T47D (cell line): ENCODE results near the gene ZFHX3.

ENCODE experiments used
- DNase-seq, 2 experiments: peaks; one replicate each; pipeline versions ENCODE4 v3.0.0 to v3.0.0-alpha.2; 2011 to 2012; ENCODE audit warnings: low read depth in 1 of 2, low spot score in 1 of 2
- JUND ChIP-seq: IDR thresholded peaks from 2 replicates; pipeline ENCODE4 v1.6.1; 2012; ENCODE audit warnings: low read depth
- in situ Hi-C: cut with HindIII; loops from 2 replicates; pipeline ENCODE4 v1.10.0; 2016; ENCODE audit warnings: low sequenced_read_pairs, low pct_unique_long_range_greater_than_20kb

ZFHX3 gene

DNA sequence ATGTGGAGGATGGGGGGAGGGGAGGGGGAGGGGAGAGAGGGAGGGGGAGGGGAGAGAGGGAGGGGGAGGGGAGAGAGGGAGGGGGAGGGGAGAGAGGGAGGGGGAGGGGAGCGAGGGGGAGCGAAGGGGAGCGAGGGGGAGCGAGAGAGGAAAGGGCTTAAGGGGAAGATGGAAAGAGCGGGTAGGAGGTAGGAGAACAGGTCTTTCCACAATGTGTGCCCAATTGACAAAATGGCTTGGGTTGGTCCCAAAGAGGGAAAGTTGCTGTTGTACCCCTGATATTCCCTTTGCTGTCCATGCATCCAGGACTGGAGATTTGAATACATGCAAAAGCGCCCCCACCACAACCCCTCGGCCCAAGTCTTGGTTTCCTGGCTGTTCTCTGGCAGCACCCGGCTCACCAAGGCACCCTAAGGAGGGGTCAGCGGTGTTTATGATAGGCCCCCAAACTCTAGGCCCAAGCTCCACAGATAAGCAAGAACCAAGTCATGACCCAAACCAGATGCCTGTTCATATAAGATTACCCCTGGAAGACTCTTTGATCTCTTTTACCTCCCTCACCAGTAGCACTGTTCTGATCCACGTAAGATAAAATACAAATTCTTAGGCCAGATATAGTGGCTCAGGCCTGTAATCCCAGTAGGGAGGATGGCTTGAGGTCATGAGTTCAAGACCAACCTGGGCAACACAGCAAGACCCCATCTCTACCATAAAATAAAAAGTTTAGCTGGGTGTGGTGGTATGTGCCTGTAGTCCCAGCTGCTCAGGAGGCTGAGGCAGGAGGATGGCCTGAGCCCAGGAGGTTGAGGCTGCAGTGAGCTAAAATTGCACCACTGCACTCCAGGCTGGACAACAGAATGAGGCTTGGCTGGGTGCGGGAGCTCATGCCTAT is 119.6 kb downstream of the ZFHX3 start:
- DNase-seq, result peak in 1 of 2 experiments; percentile 81
- TF ChIP-seq JUND, result no peak
- in situ Hi-C loops, result no loop called here

DNA sequence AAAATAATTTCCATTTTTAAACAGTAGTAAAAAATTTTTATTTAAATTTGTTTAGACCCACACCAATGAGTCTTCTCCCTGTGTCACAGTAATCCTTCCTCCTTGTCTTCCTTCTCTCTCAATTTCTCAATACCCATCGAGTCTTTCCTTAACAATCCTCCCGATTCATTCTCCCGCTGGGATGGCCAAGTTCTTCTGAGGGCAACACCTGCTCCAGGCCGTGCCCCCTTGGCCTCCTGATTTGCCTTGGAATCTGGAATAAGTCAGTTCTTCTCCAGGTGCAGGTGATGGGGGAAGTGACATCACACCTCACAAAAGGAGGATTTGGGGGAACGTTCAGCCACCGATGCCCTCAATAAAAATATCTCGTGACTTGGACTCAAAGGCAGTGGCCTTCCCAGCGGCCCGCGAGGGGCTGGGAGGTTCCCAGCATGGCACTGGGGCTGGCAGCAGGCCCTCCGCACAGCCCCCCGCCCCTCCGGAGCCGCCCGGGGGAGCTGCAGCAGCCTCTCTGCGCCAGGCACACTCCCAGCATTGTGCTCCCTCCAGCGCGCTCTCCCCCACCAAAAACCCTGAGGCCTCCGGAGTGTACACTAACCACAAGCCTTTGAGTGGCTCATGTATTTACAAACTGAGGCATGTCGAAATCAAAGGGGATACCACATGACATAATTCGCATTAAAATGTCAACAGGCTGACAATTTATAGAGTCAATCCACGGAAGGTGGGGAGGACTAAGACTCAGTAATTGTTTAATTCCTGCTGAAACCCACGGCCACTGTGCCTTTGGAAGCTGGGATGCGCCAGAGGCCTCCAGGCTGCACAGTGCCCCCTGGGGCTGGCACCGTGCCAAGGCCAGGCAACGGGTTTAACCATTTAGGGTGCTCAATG is 120.5 kb downstream of the ZFHX3 start:
- peak; percentile 69 to 95 for DNase-seq
- peak; percentile 74; the same call in 1 of the 2 replicates for TF ChIP-seq JUND
- in situ Hi-C loops, result no loop called here

DNA sequence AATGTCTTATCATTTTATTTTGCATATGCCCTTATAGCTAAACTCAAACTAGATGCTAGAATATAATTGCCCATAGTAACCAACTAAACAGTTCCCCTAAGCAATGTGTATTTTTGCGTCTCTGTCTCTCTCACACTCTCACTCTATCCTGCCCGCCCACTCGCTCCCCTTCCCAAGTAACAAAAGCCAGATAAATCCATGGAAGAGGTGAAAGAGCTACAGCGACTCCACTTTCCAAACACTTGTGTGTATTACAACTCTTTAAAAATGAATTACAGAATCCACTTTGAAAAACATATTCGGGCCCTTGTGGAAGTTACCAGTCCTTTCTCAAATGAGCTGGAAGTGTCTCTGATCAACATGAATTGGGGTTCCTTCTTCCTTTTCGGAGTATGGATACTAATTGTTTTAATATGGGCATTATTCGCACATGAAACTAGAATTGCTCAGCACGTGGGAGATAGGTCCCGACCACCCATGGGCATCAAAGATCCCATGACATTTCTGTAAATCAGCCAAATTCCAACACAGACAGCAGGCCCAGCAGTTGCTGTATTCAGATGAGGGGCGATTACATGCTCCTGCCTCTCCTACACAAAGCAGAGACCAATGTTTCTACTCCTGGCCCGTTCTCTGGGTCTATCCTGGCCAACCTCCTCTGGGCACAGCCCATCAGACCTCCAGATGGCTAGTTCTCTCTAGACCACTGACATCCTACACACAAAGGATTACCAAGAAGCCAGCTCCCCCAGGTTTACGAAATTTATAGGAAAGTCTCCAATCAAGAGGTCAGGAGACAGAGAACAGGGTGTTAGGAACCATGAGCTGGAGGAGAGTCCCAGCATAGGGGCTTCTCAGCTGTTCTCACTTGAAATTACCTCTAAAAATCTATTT is 121.5 kb downstream of the ZFHX3 start:
- no peak for DNase-seq
- in situ Hi-C loops, result no loop called here
- no peak for TF ChIP-seq JUND

DNA sequence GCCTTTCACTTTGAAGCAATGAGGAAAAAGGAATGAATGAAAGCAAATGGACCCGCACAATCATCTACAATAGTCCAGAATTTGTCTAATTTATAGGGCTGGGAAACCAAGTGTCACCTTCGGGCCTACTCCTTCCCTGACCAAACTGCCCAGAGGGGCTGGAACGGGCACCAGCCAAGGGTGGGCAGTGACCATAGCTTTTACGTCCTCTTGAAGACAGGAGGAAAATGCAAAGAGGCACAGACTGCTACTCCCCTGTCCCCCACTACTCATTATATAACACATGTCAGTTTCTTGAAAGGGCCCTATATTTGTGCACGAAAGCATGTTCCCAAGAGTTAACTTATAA is 122.3 kb downstream of the ZFHX3 start:
- no peak for TF ChIP-seq JUND
- in situ Hi-C loops, result no loop called here
- no peak for DNase-seq

GRCh38 chr16:72924927-72925630 is 122.8 kb downstream of the ZFHX3 start:
- peak; percentile 48 to 88 for DNase-seq
- in situ Hi-C loops, result no loop called here
- no peak; the same call in 1 of the 2 replicates for TF ChIP-seq JUND

- in situ Hi-C loops, result no loop called here
- no peak for DNase-seq
- TF ChIP-seq JUND, result no peak
Observed at GRCh38 chr16:72924537-72924926, 123.4 kb downstream of the ZFHX3 start.

DNA sequence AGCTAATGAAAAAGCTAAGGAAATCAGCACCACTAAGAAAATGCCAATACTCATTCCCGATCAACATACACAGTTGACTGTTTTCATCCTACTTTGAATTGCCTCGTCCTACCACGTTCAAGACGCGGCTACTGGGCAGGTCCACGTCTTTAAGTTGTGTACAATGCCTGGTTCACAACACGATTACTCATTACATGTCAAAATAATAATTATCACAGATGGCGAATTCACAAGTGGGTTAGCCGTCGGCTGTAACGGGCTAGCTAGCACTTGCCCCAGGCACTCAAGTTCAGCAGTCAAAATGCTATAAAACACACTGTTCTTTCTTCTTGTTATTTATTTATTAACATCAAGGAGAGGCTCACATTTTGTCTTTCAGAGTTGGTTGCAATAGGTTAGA is 124.2 kb downstream of the ZFHX3 start:
- DNase-seq, result no peak
- in situ Hi-C loops, result no loop called here
- no peak for TF ChIP-seq JUND

GRCh38 chr16:72922714-72923113 is 125.2 kb downstream of the ZFHX3 start:
- no peak for TF ChIP-seq JUND
- in situ Hi-C loops, result no loop called here
- DNase-seq, result no peak

DNA sequence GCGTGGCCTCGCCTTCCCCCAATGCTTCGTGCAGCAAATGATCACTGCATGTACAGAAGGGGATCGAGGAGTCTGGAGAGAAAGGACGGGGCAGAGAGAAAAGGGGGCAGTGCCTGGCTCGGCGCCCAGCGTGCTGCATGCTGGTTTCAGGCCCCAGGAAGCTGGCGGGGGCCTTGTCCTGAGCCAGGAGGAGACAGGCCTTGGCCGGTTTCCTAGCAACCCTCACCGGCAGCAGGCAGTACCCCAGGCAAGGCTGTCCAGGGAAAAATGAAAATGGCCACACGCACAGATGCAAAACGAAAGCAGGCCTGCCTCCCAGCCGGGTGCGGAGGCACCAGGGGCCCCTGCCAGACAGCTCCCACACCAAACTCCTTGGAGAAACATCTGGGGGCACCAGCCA is 126.3 kb downstream of the ZFHX3 start:
- no peak for TF ChIP-seq JUND
- in situ Hi-C loops, result no loop called here
- DNase-seq, result no peak

- no peak for DNase-seq
- TF ChIP-seq JUND, result no peak
- in situ Hi-C loops, result no loop called here
Observed at GRCh38 chr16:72921106-72921505, 126.8 kb downstream of the ZFHX3 start.

- no peak for TF ChIP-seq JUND
- DNase-seq, result no peak
- in situ Hi-C loops, result no loop called here
Observed at GRCh38 chr16:72917051-72917450, 130.9 kb downstream of the ZFHX3 start.

GRCh38 chr16:72915331-72915730 is 132.6 kb downstream of the ZFHX3 start:
- no peak for TF ChIP-seq JUND
- DNase-seq, result no peak
- in situ Hi-C loops, result no loop called here
